Measurements from ENCODE around the gene ADRA2B. TPM values are rescaled to one million over a fixed set of nuclear protein-coding genes. Genes with fewer than 3 reads are reported as not detected.
"Not testable (repeated sequence)": the region's sequence is repeated elsewhere in the genome, so short reads cannot be mapped to it uniquely, and the experiment has no call there.

ADRA2B gene
- total and polyA plus RNA-seq, 2 donors (not counting 1 experiment from before 2014, with no cell fraction given): 0.27 to 0.46 TPM

DNA sequence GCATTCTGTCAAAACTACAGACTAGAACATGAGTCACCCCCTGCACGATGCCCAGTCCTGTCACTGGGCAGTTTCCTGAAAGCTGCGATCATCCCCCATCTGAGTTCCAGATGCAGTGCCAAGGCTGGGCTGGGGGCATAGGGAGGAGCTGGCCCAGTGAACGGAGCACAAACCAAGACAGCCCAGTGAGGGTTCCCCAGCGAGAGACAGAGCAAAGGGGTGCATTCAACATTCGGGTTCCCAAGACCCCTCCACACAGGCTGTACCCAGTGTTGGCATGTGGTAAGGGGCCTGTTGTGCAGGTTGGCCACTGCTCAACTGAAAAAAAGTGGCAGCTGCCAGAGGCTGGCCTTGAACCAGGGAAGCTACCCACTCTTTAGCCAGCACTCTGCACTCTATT lies 46.0 kb downstream of the ADRA2B start:
- H3K27ac Mint-ChIP-seq; ATAC-seq (ENCODE audit: low read depth); H4K20me1 ChIP-seq (ENCODE audit: control insufficient read depth, insufficient read depth, low read length, poor library complexity, severe bottlenecking); H3K9me3 Mint-ChIP-seq (ENCODE audit: insufficient read depth); H3K9me3 ChIP-seq (ENCODE audit: control extremely low read depth in 1 of 3, control insufficient read depth in 2 of 3, insufficient read depth in 1 of 3, low read length in 2 of 3); H3K4me1 ChIP-seq (ENCODE audit: control insufficient read depth in 2 of 2, insufficient read depth in 2 of 2, low read length in 2 of 2); H3K27me3 Mint-ChIP-seq; H3K4me1 Mint-ChIP-seq; H3K79me2 ChIP-seq (ENCODE audit: control insufficient read depth, insufficient read depth, low read length); H2AFZ ChIP-seq (ENCODE audit: insufficient read depth, low read depth, low read length, poor library complexity, severe bottlenecking); H3K4me2 ChIP-seq (replicated peaks; ENCODE audit: low read depth, low read length, poor library complexity, severe bottlenecking); POLR2A ChIA-PET; H3K4me3 ChIP-seq (ENCODE audit: control extremely low read depth in 1 of 5, extremely low read depth in 1 of 5, insufficient read depth in 1 of 5, low read depth in 2 of 5, low read length in 4 of 5); H3K9ac ChIP-seq (ENCODE audit: low read length); H3K4me3 Mint-ChIP-seq; CTCF ChIA-PET; H3K27me3 ChIP-seq (replicated peaks in 1 of 4; ENCODE audit: control extremely low read depth in 1 of 4, control insufficient read depth in 3 of 4, insufficient read depth in 4 of 4, low read length in 3 of 4); H3K27ac ChIP-seq (ENCODE audit: low read length in 2 of 2); DNase-seq; intact Hi-C loops (cut with micrococcal nuclease); H3K36me3 ChIP-seq (replicated peaks in 1 of 2; ENCODE audit: control extremely low read depth in 1 of 2, control insufficient read depth in 1 of 2, extremely low read depth in 1 of 2, insufficient read depth in 2 of 2, low read length in 1 of 2): not testable (repeated sequence)
- 88% methylated on average over 2 of the region's 5 CpGs for WGBS (ENCODE audit: insufficient coverage)

DNA sequence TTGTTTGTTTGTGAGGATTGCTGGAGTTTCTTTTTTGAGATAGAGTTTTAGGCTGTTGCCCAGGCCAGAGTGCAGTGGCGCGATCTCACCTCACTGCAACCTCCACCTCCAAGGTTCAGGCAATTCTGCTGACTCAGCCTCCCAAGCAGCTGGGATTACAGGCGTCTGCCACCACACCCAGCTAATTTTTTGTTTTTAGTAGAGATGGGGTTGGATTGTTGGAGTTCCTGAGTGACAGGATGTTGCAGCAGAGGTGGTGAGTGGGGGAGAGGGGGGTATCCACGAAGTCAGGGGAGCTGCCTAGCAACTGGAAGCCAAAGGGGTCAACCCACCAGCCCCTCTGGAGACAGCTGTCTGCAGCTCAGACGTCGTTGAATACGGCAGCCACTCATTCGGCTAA lies 46.5 kb downstream of the ADRA2B start:
- H3K4me3 Mint-ChIP-seq; ATAC-seq (ENCODE audit: low read depth); DNase-seq; H3K27me3 ChIP-seq (replicated peaks in 1 of 4; ENCODE audit: control extremely low read depth in 1 of 4, control insufficient read depth in 3 of 4, insufficient read depth in 4 of 4, low read length in 3 of 4); H3K9me3 ChIP-seq (ENCODE audit: control extremely low read depth in 1 of 3, control insufficient read depth in 2 of 3, insufficient read depth in 1 of 3, low read length in 2 of 3); H3K79me2 ChIP-seq (ENCODE audit: control insufficient read depth, insufficient read depth, low read length); H3K9ac ChIP-seq (ENCODE audit: low read length); H3K27ac Mint-ChIP-seq; CTCF ChIA-PET; H3K27me3 Mint-ChIP-seq; H3K4me1 ChIP-seq (ENCODE audit: control insufficient read depth in 2 of 2, insufficient read depth in 2 of 2, low read length in 2 of 2); intact Hi-C loops (cut with micrococcal nuclease); H3K4me2 ChIP-seq (replicated peaks; ENCODE audit: low read depth, low read length, poor library complexity, severe bottlenecking); H2AFZ ChIP-seq (ENCODE audit: insufficient read depth, low read depth, low read length, poor library complexity, severe bottlenecking); H3K36me3 ChIP-seq (replicated peaks in 1 of 2; ENCODE audit: control extremely low read depth in 1 of 2, control insufficient read depth in 1 of 2, extremely low read depth in 1 of 2, insufficient read depth in 2 of 2, low read length in 1 of 2); H3K4me3 ChIP-seq (ENCODE audit: control extremely low read depth in 1 of 5, extremely low read depth in 1 of 5, insufficient read depth in 1 of 5, low read depth in 2 of 5, low read length in 4 of 5); H4K20me1 ChIP-seq (ENCODE audit: control insufficient read depth, insufficient read depth, low read length, poor library complexity, severe bottlenecking); H3K4me1 Mint-ChIP-seq; H3K27ac ChIP-seq (ENCODE audit: low read length in 2 of 2); H3K9me3 Mint-ChIP-seq (ENCODE audit: insufficient read depth); POLR2A ChIA-PET: not testable (repeated sequence)
- WGBS (ENCODE audit: insufficient coverage): 25% methylated on average over 1 of the region's 8 CpGs

DNA sequence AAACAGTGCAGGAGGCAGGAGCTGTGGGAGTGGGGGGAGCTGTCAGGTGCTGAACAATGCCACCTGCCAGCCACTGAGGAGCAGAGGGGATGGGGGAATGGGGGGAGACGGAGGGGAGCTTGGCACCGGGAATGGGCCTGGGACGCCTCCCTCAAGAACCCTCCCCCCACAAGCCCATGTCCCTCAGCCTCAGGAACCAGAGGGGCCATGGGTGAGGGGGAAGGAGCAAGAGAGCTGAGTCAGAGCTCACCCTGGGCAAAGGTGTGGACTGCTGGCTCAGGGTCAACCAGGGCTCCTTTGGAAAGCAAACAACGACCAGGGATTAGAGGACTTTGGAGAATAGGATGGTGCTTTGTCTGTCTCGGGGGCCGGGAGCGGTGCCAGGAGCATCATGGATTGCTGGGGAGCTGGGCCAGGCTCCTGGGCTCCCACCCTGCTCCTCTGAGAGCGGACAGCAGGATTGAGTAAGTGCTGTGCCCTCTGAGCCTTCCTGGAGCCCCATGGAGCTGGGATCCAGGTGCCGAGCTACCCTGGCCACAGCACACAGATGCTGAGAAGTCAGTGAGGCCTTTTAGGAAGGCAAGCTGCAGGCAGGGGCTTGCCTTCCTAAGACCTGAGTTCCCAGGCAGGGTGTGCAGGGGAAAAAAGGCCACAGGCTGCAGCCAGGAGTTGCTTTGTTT lies 48.3 kb downstream of the ADRA2B start:
- WGBS (ENCODE audit: insufficient coverage): 82% methylated on average over 6 of the region's 9 CpGs
- POLR2A ChIA-PET: not testable (repeated sequence)

DNA sequence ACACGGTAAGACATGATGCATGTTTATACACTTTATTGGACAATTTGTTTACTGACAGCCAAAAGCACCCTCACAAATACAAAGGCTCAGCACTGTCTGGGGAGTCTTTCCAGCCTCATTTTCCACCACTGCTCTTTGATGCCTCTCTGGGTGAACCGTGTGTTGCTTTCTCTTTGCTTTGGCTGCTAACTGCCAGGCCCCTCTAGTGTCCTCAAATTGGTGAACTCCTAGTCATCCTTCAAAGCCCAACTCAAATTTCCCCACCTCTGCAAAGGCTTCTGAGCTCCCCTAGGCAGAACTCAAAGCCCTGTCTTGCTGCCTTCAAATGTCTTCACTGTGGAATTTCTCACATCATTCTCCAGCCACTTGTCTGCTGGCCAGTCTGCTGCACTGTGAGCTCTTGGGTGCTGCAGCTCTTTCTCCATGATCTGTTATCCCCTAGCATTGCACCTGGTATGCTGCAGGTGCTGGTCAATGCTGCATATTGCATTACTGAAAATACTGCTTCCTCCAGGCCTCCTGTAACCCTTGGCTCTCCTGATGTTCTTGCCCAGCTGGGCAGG lies 49.2 kb downstream of the ADRA2B start:
- H3K79me2 ChIP-seq (ENCODE audit: control insufficient read depth, insufficient read depth, low read length); H3K27me3 ChIP-seq (replicated peaks in 1 of 4; ENCODE audit: control extremely low read depth in 1 of 4, control insufficient read depth in 3 of 4, insufficient read depth in 4 of 4, low read length in 3 of 4); H3K4me1 ChIP-seq (ENCODE audit: control insufficient read depth in 2 of 2, insufficient read depth in 2 of 2, low read length in 2 of 2); H3K4me2 ChIP-seq (replicated peaks; ENCODE audit: low read depth, low read length, poor library complexity, severe bottlenecking); H3K9ac ChIP-seq (ENCODE audit: low read length); ATAC-seq (ENCODE audit: low read depth); intact Hi-C loops (cut with micrococcal nuclease); DNase-seq; H3K9me3 ChIP-seq (ENCODE audit: control extremely low read depth in 1 of 3, control insufficient read depth in 2 of 3, insufficient read depth in 1 of 3, low read length in 2 of 3); H2AFZ ChIP-seq (ENCODE audit: insufficient read depth, low read depth, low read length, poor library complexity, severe bottlenecking); CTCF ChIA-PET; H3K27me3 Mint-ChIP-seq; POLR2A ChIA-PET; H3K4me1 Mint-ChIP-seq; H4K20me1 ChIP-seq (ENCODE audit: control insufficient read depth, insufficient read depth, low read length, poor library complexity, severe bottlenecking); H3K27ac Mint-ChIP-seq; H3K4me3 ChIP-seq (ENCODE audit: control extremely low read depth in 1 of 5, extremely low read depth in 1 of 5, insufficient read depth in 1 of 5, low read depth in 2 of 5, low read length in 4 of 5); H3K36me3 ChIP-seq (replicated peaks in 1 of 2; ENCODE audit: control extremely low read depth in 1 of 2, control insufficient read depth in 1 of 2, extremely low read depth in 1 of 2, insufficient read depth in 2 of 2, low read length in 1 of 2); H3K4me3 Mint-ChIP-seq; H3K9me3 Mint-ChIP-seq (ENCODE audit: insufficient read depth); H3K27ac ChIP-seq (ENCODE audit: low read length in 2 of 2): not testable (repeated sequence)
- 91% methylated on average over 2 of the region's 2 CpGs for WGBS (ENCODE audit: insufficient coverage)

More for the DNA sequence above, 48.3 kb downstream of the ADRA2B start:
- H3K27me3 Mint-ChIP-seq; H3K4me3 ChIP-seq (ENCODE audit: control extremely low read depth in 1 of 5, extremely low read depth in 1 of 5, insufficient read depth in 1 of 5, low read depth in 2 of 5, low read length in 4 of 5); DNase-seq; ATAC-seq (ENCODE audit: low read depth); H3K4me3 Mint-ChIP-seq; H3K27ac Mint-ChIP-seq; H3K4me1 ChIP-seq (ENCODE audit: control insufficient read depth in 2 of 2, insufficient read depth in 2 of 2, low read length in 2 of 2); H3K9me3 ChIP-seq (ENCODE audit: control extremely low read depth in 1 of 3, control insufficient read depth in 2 of 3, insufficient read depth in 1 of 3, low read length in 2 of 3); H3K4me1 Mint-ChIP-seq; H3K27ac ChIP-seq (ENCODE audit: low read length in 2 of 2); H2AFZ ChIP-seq (ENCODE audit: insufficient read depth, low read depth, low read length, poor library complexity, severe bottlenecking); H3K9ac ChIP-seq (ENCODE audit: low read length); CTCF ChIA-PET; H4K20me1 ChIP-seq (ENCODE audit: control insufficient read depth, insufficient read depth, low read length, poor library complexity, severe bottlenecking); H3K79me2 ChIP-seq (ENCODE audit: control insufficient read depth, insufficient read depth, low read length); H3K9me3 Mint-ChIP-seq (ENCODE audit: insufficient read depth); H3K36me3 ChIP-seq (replicated peaks in 1 of 2; ENCODE audit: control extremely low read depth in 1 of 2, control insufficient read depth in 1 of 2, extremely low read depth in 1 of 2, insufficient read depth in 2 of 2, low read length in 1 of 2); intact Hi-C loops (cut with micrococcal nuclease); H3K27me3 ChIP-seq (replicated peaks in 1 of 4; ENCODE audit: control extremely low read depth in 1 of 4, control insufficient read depth in 3 of 4, insufficient read depth in 4 of 4, low read length in 3 of 4); H3K4me2 ChIP-seq (replicated peaks; ENCODE audit: low read depth, low read length, poor library complexity, severe bottlenecking): not testable (repeated sequence)
